ENCODE measurements around the gene GLRX5. TPM values are rescaled to one million over a fixed set of nuclear protein-coding genes. Genes with fewer than 3 reads are reported as not detected.

The GLRX5 gene
- total RNA-seq, 3 donors from 2014 or later (not counting 1 experiment from before 2014, with no cell fraction given) = 16.7 to 26.0 (median 23.4) TPM

- Histone ChIP-seq H3K27ac (ENCODE audit: low read length) (no peak overlapping the region), H3K4me1 (ENCODE audit: control insufficient read depth, insufficient read depth, low read length) (peaks cover 4% of the 10 kb centered on the region), H3K4me3 (ENCODE audit: low read length) (no peak overlapping the region), H3K9me3 (ENCODE audit: control insufficient read depth, insufficient read depth, low read length) (no peaks in the 10 kb centered on the region), H3K27me3 (ENCODE audit: control insufficient read depth, insufficient read depth, low read length) (no peaks in the 10 kb centered on the region), H3K36me3 (ENCODE audit: control insufficient read depth, insufficient read depth, low read length) (no peaks in the 10 kb centered on the region)
- no peak overlapping the region for H3K4me3 Mint-ChIP-seq
- intact Hi-C loops (cut with micrococcal nuclease) = no loop called here
- 85% methylated on average over 18 of the region's 18 CpGs for WGBS (ENCODE audit: insufficient coverage)
- H3K4me1 Mint-ChIP-seq = peaks cover 0 to 11% of the 10 kb centered on the region in 2 donors
- no peaks in the 10 kb centered on the region for H3K36me3 Mint-ChIP-seq
- no peak for TF ChIP-seq CTCF (IDR thresholded peaks at IDR 0.05)
- H3K9me3 Mint-ChIP-seq = no peaks in the 10 kb centered on the region
- H3K27ac Mint-ChIP-seq = no peak overlapping the region
- no peak for DNase-seq
- ATAC-seq = peak in 1 of 3 donors; percentile 42
- H3K27me3 Mint-ChIP-seq (ENCODE audit: low read depth in 2 of 2) = peaks cover 0 to 8% of the 10 kb centered on the region in 2 donors
Observed at GRCh38 chr14:95562892-95563685, 28.2 kb downstream of the GLRX5 start.

DNA sequence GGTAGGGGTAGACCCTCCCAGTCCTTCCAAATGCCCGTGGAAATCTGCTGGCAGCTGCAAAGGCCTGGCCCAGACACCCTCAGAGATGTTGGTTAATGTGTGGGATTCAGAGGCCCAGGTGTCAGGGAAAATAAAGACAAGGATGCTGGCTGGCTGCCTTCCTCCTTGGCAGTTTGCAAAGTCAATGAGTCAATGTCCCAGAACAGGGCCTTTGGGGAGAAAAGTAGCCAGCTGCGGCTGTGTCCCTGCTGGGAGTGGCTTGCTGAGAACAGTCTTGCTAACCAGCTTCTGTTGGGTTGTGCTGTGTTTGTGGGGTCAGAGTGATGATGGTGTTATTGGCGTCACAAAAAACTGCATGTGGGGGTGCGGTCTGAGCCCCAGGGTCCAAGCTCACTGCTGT is 29.2 kb downstream of the GLRX5 start:
- Histone ChIP-seq H3K4me1 (ENCODE audit: control insufficient read depth, insufficient read depth, low read length) (peaks cover 4% of the 10 kb centered on the region), H3K27me3 (ENCODE audit: control insufficient read depth, insufficient read depth, low read length) (no peaks in the 10 kb centered on the region), H3K36me3 (ENCODE audit: control insufficient read depth, insufficient read depth, low read length) (no peaks in the 10 kb centered on the region), H3K9me3 (ENCODE audit: control insufficient read depth, insufficient read depth, low read length) (no peaks in the 10 kb centered on the region), H3K4me3 (ENCODE audit: low read length) (no peak overlapping the region), H3K27ac (ENCODE audit: low read length) (no peak overlapping the region)
- no peaks in the 10 kb centered on the region for H3K36me3 Mint-ChIP-seq
- peaks cover 0 to 8% of the 10 kb centered on the region in 2 donors for H3K27me3 Mint-ChIP-seq (ENCODE audit: low read depth in 2 of 2)
- TF ChIP-seq CTCF (IDR thresholded peaks at IDR 0.05) = no peak
- intact Hi-C loops (cut with micrococcal nuclease) = no loop called here
- H3K4me1 Mint-ChIP-seq = peaks cover 0 to 11% of the 10 kb centered on the region in 2 donors
- H3K4me3 Mint-ChIP-seq = no peak overlapping the region
- H3K9me3 Mint-ChIP-seq = no peaks in the 10 kb centered on the region
- DNase-seq (no peak), ATAC-seq (no peak)
- no peak overlapping the region for H3K27ac Mint-ChIP-seq
- WGBS (ENCODE audit: insufficient coverage) = 89% methylated on average over 4 of the region's 4 CpGs

GRCh38 chr14:95569440-95569839 is 34.6 kb downstream of the GLRX5 start:
- TF ChIP-seq CTCF (IDR thresholded peaks at IDR 0.05) = no peak
- Histone ChIP-seq H3K27me3 (ENCODE audit: control insufficient read depth, insufficient read depth, low read length) (no peaks in the 10 kb centered on the region), H3K36me3 (ENCODE audit: control insufficient read depth, insufficient read depth, low read length) (no peaks in the 10 kb centered on the region), H3K4me3 (ENCODE audit: low read length) (no peak overlapping the region), H3K4me1 (ENCODE audit: control insufficient read depth, insufficient read depth, low read length) (no peaks in the 10 kb centered on the region), H3K27ac (ENCODE audit: low read length) (no peak overlapping the region), H3K9me3 (ENCODE audit: control insufficient read depth, insufficient read depth, low read length) (no peaks in the 10 kb centered on the region)
- H3K27me3 Mint-ChIP-seq (ENCODE audit: low read depth in 2 of 2) = peaks cover 0 to 3% of the 10 kb centered on the region in 2 donors
- no peaks in the 10 kb centered on the region for H3K4me1 Mint-ChIP-seq
- no peak for ATAC-seq
- intact Hi-C loops (cut with micrococcal nuclease) = no loop called here
- no peak for DNase-seq
- no peaks in the 10 kb centered on the region for H3K36me3 Mint-ChIP-seq
- WGBS (ENCODE audit: insufficient coverage) = 60% methylated on average over 2 of the region's 3 CpGs
- H3K9me3 Mint-ChIP-seq = no peaks in the 10 kb centered on the region
- H3K27ac Mint-ChIP-seq = no peak overlapping the region
- H3K4me3 Mint-ChIP-seq = no peak overlapping the region

DNA sequence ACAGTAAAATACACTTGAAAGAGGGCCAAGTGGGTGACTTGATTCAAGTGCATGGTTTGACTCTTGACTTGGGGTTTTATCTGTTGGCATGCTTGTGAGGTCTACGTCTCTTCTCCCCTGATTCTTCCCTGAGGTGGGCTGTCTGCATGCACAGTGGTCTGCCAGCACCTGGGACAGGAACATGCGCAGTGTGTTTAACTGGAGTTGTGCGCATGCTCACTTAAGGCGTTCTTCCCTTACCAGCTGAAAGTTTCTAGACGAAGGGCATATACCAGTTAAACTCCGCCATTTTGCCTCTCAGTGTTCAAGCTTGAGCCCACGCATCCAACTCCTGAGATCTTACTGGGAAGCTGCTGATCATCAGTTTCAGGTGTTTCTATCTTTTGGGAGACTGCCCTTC is 38.5 kb downstream of the GLRX5 start:
- Mint-ChIP-seq H3K36me3 (no peaks in the 10 kb centered on the region), H3K27me3 (ENCODE audit: low read depth in 2 of 2) (peaks cover 9 to 13% of the 10 kb centered on the region in 2 donors), H3K4me3 (no peak overlapping the region), H3K9me3 (no peaks in the 10 kb centered on the region), H3K27ac (no peak overlapping the region), H3K4me1 (no peaks in the 10 kb centered on the region)
- Histone ChIP-seq H3K27me3 (ENCODE audit: control insufficient read depth, insufficient read depth, low read length) (no peaks in the 10 kb centered on the region), H3K4me1 (ENCODE audit: control insufficient read depth, insufficient read depth, low read length) (no peaks in the 10 kb centered on the region), H3K36me3 (ENCODE audit: control insufficient read depth, insufficient read depth, low read length) (no peaks in the 10 kb centered on the region), H3K4me3 (ENCODE audit: low read length) (no peak overlapping the region), H3K27ac (ENCODE audit: low read length) (no peak overlapping the region), H3K9me3 (ENCODE audit: control insufficient read depth, insufficient read depth, low read length) (no peaks in the 10 kb centered on the region)
- 97% methylated on average over 7 of the region's 7 CpGs for WGBS (ENCODE audit: insufficient coverage)
- ATAC-seq (no peak), DNase-seq (no peak)
- no peak for TF ChIP-seq CTCF (IDR thresholded peaks at IDR 0.05)
- intact Hi-C loops (cut with micrococcal nuclease) = no loop called here

All from natural killer cell (primary cell).